HepG2 (cell line): ENCODE measurements around the gene RPL41. TPM values are rescaled to one million over a fixed set of nuclear protein-coding genes. Genes with fewer than 3 reads are reported as not detected.

Experiments used
- CAMTA2 ChIP-seq: sonication (generic); formaldehyde crosslinking; IDR thresholded peaks from 2 replicates; pipeline ENCODE4 v1.4.0; 2020; ENCODE audit warnings: mild to moderate bottlenecking, missing genetic modification reagents, borderline replicate concordance
- HDAC1 ChIP-seq: sonication (generic); formaldehyde crosslinking; IDR thresholded peaks from 2 replicates; pipeline ENCODE4 v1.5.1; 2020; ENCODE audit warnings: mild to moderate bottlenecking, missing genetic modification reagents
- HMG20A ChIP-seq: IDR thresholded peaks from 2 replicates; pipeline ENCODE4 v1.6.1; 2016; ENCODE audit warnings: borderline replicate concordance
- IRF9 ChIP-seq: sonication (generic); formaldehyde crosslinking; IDR thresholded peaks from 2 replicates; pipeline ENCODE4 v1.8.0; 2022; ENCODE audit warnings: missing genetic modification reagents, mild to moderate bottlenecking, borderline replicate concordance
- KDM4B ChIP-seq: sonication (generic); formaldehyde crosslinking; IDR thresholded peaks from 2 replicates; pipeline ENCODE4 v1.4.0; 2020; ENCODE audit warnings: missing genetic modification reagents
- MIXL1 ChIP-seq: IDR thresholded peaks from 2 replicates; pipeline ENCODE4 v1.6.1; 2016
- MLXIP ChIP-seq: sonication (generic); formaldehyde crosslinking; IDR thresholded peaks from 2 replicates; pipeline ENCODE4 v1.9.0; 2021; ENCODE audit warnings: missing genetic modification reagents, borderline replicate concordance
- SP1 ChIP-seq, 2 experiments: fragments of 450-650 bp in 1 of 2; sonication (generic) in 1 of 2; formaldehyde crosslinking in 1 of 2; IDR thresholded peaks; 2 replicates each; pipeline versions ENCODE4 v1.4.0 to v1.6.1; 2016 to 2020; ENCODE audit warnings: missing genetic modification reagents in 1 of 2
- TGIF2 ChIP-seq: IDR thresholded peaks from 2 replicates; pipeline ENCODE4 v1.6.1; 2016; ENCODE audit warnings: control low read depth, missing compliant biosample characterization
- ZNF20 ChIP-seq: sonication (generic); formaldehyde crosslinking; IDR thresholded peaks from 2 replicates; pipeline ENCODE4 v1.4.0; 2020; ENCODE audit warnings: mild to moderate bottlenecking, moderate library complexity, missing genetic modification reagents
- ZNF230 ChIP-seq: sonication (generic); formaldehyde crosslinking; IDR thresholded peaks from 2 replicates; pipeline ENCODE4 v1.4.0; 2020; ENCODE audit warnings: mild to moderate bottlenecking, missing genetic modification reagents
- ZNF282 ChIP-seq: fragments of 450-650 bp; IDR thresholded peaks from 2 replicates; pipeline ENCODE4 v1.6.1; 2018; ENCODE audit not compliant: partially characterized antibody
- ZNF510 ChIP-seq: sonication (generic); formaldehyde crosslinking; IDR thresholded peaks from 2 replicates; pipeline ENCODE4 v1.4.0; 2020; ENCODE audit warnings: low read depth, mild to moderate bottlenecking, missing genetic modification reagents
- ZSCAN20 ChIP-seq: sonication (generic); formaldehyde crosslinking; IDR thresholded peaks from 2 replicates; pipeline ENCODE4 v1.4.0; 2020; ENCODE audit warnings: missing genetic modification reagents, mild to moderate bottlenecking, borderline replicate concordance
- ZSCAN21 ChIP-seq: sonication (generic); formaldehyde crosslinking; IDR thresholded peaks from 2 replicates; pipeline ENCODE4 v1.8.0; 2022; ENCODE audit warnings: mild to moderate bottlenecking, missing genetic modification reagents, moderate library complexity, borderline replicate concordance
- polyA plus RNA-seq, 8 experiments: library from polyadenylated mRNA; depleted of rRNA in 3 of 8; stranded (reverse) in 7 of 8; unstranded in 1 of 8; fragments of >200 nt; fragmentation: Illumina TruSeq in 4 of 8; extraction: Trizol in 4 of 8; gene quantifications; 2 replicates each; pipeline versions ENCODE4 v1.2.1 to v1.2.3, GENCODE V29; 2011 to 2016; ENCODE audit warnings: low read depth in 4 of 8, missing spikeins in 1 of 8, mixed read lengths in 1 of 8; ENCODE audit not compliant: insufficient read depth in 1 of 8
- total RNA-seq, 5 experiments: library from RNA; depleted of rRNA; stranded (reverse); fragments of >200 nt; fragmentation: Illumina TruSeq; extraction: Trizol; gene quantifications; 2 replicates each; pipeline ENCODE4 v1.2.3, GENCODE V29; 2016; ENCODE audit warnings: low read depth in 1 of 5
- TF ChIP-seq, protein P1 (sequence below): sonication (generic); formaldehyde crosslinking; IDR thresholded peaks from 2 replicates; pipeline ENCODE4 v1.4.0; 2020; ENCODE audit warnings: mild to moderate bottlenecking, missing genetic modification reagents, borderline replicate concordance
- TF ChIP-seq, protein P2 (sequence below): sonication (generic); formaldehyde crosslinking; IDR thresholded peaks from 2 replicates; pipeline ENCODE4 v1.8.0; 2022; ENCODE audit warnings: mild to moderate bottlenecking, missing genetic modification reagents, borderline replicate concordance
- TF ChIP-seq, protein P3 (sequence below): sonication (generic); formaldehyde crosslinking; IDR thresholded peaks from 2 replicates; pipeline ENCODE4 v1.8.1; 2022; ENCODE audit warnings: low read depth, mild to moderate bottlenecking, missing genetic modification reagents

The RPL41 gene
- total and polyA plus RNA-seq, 2 of the 13 experiments (the other 11 are each of a cell fraction or from before 2014, with no cell fraction given): 4,012 to 7,670 TPM

- TF ChIP-seq HMG20A (CRISPR knock-in tag) (no peak), ZNF20 (CRISPR knock-in tag) (no peak), TGIF2 (CRISPR knock-in tag) (peak; percentile 58; the same call in 1 of the 2 replicates), MLXIP (CRISPR knock-in tag) (0 out of 2 replicates have a peak, but pooled peaks have one; percentile 14), CAMTA2 (no peak), KDM4B (CRISPR knock-in tag) (no peak), ZNF282 (no peak), ZSCAN21 (CRISPR knock-in tag) (no peak; the same call in 1 of the 2 replicates), HDAC1 (CRISPR knock-in tag) (peak; percentile 96), IRF9 (CRISPR knock-in tag) (peak; percentile 97; the same call in 1 of the 2 replicates), ZSCAN20 (CRISPR knock-in tag) (no peak), ZNF510 (no peak), ZNF230 (CRISPR knock-in tag) (no peak; the same call in 1 of the 2 replicates), MIXL1 (CRISPR knock-in tag) (peak; percentile 86), SP1 (IDR thresholded peaks at IDR 0.05) (no peak), SP1 (CRISPR knock-in tag; IDR thresholded peaks at IDR 0.05) (peak; percentile 82)
- TF ChIP-seq, protein P1, sequence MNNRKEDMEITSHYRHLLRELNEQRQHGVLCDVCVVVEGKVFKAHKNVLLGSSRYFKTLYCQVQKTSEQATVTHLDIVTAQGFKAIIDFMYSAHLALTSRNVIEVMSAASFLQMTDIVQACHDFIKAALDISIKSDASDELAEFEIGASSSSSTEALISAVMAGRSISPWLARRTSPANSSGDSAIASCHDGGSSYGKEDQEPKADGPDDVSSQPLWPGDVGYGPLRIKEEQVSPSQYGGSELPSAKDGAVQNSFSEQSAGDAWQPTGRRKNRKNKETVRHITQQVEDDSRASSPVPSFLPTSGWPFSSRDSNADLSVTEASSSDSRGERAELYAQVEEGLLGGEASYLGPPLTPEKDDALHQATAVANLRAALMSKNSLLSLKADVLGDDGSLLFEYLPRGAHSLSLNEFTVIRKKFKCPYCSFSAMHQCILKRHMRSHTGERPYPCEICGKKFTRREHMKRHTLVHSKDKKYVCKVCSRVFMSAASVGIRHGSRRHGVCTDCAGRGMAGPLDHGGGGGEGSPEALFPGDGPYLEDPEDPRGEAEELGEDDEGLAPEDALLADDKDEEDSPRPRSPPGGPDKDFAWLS (CRISPR knock-in tag): no peak
- TF ChIP-seq, protein P2, sequence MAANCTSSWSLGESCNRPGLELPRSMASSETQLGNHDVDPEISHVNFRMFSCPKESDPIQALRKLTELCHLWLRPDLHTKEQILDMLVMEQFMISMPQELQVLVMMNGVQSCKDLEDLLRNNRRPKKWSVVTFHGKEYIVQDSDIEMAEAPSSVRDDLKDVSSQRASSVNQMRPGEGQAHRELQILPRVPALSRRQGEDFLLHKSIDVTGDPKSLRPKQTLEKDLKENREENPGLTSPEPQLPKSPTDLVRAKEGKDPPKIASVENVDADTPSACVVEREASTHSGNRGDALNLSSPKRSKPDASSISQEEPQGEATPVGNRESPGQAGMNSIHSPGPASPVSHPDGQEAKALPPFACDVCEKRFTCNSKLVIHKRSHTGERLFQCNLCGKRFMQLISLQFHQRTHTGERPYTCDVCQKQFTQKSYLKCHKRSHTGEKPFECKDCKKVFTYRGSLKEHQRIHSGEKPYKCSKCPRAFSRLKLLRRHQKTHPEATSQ (CRISPR knock-in tag): peak; percentile 76; the same call in 1 of the 2 replicates
- TF ChIP-seq, protein P3, sequence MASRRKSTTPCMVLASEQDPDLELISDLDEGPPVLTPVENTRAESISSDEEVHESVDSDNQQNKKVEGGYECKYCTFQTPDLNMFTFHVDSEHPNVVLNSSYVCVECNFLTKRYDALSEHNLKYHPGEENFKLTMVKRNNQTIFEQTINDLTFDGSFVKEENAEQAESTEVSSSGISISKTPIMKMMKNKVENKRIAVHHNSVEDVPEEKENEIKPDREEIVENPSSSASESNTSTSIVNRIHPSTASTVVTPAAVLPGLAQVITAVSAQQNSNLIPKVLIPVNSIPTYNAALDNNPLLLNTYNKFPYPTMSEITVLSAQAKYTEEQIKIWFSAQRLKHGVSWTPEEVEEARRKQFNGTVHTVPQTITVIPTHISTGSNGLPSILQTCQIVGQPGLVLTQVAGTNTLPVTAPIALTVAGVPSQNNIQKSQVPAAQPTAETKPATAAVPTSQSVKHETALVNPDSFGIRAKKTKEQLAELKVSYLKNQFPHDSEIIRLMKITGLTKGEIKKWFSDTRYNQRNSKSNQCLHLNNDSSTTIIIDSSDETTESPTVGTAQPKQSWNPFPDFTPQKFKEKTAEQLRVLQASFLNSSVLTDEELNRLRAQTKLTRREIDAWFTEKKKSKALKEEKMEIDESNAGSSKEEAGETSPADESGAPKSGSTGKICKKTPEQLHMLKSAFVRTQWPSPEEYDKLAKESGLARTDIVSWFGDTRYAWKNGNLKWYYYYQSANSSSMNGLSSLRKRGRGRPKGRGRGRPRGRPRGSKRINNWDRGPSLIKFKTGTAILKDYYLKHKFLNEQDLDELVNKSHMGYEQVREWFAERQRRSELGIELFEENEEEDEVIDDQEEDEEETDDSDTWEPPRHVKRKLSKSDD (CRISPR knock-in tag): peak; percentile 84; the same call in 1 of the 2 replicates
These were observed 1.6 kb downstream of the RPL41 start, which contains the start of gene ZC3H10 (continued) for GRCh38 chr12:56117778-56118687.
